Stimulated activated CD4-positive, alpha-beta T cell treated with anti-CD3 and anti-CD28 coated beads, Interleukin-2, amount 100 ng/mL, for 4 hours (primary cell): ENCODE results near the gene PLCH2.

ENCODE experiments used
- DNase-seq: peaks from one replicate; pipeline ENCODE4 v3.0.0-alpha.2; 2020; ENCODE audit warnings: low read depth

PLCH2 gene

DNA sequence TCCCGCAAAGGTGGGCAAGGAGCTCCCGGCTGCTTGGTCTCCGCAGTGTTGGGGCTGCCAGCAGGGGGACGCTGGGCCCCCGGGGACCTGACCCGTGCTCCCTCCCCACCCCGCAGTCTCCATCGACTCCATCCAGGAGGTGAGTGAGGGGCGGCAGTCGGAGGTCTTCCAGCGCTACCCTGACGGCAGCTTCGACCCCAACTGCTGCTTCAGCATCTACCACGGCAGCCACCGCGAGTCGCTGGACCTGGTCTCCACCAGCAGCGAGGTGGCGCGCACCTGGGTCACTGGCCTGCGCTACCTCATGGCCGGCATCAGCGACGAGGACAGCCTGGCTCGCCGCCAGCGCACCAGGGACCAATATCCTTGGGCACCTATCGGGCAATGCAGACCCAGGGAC lies 3.5 kb downstream of the PLCH2 start:
- DNase-seq, result no peak

DNA sequence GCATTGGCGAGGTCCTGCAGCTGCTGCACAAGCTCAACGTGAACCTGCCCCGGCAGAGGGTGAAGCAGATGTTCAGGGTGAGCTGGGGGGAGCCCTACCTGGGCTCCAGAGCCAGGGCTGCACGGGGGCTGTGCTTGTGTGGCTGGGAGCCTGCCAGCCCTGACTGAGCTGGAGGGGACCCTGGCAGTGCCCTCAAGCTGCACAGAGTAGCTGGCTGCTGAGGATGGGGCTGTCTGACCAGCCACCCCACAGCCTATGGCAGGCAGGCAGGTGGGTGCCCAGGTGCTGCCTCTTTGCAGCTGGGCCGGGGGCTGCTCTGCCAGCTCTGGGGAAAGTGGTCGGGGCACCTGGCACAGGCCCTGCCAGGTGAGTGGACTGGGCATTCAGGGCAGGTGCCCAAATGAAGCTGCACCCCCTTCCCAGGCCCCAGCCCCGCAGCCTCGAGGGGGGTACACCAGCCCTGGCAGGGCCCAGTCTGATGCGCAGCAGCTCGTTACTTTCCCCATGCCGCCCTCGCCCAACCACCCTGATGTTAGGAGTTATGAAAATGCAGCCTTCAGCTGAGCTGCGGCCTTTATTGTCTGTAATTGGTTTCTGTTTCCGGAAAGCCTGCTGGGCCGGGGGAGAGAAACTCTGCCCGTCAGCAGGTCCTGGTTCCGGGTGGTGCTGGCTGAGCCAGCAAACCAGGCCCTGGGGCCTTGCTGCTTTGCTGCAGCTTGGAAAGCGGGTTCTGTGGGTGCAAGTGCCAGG lies 4.3 kb downstream of the PLCH2 start:
- DNase-seq, result no peak

DNA sequence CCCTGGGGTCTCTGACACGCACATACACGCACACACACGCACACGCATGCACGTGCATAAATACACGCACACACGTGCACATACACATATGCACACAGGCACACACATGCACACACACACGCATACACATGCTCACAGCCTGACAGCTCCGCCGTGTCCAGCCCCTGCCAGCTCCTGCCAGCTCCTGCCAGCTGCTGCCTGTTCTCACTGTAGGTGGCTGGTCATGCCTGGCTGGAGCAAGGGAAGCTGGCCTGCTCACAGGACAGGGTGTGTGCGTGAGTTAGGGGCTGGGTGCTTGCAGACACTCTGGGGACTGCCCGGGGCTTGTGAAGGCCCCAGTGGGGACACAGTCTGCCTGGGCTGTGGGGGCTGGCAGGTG lies 4.9 kb downstream of the PLCH2 start:
- DNase-seq, result no peak

DNA sequence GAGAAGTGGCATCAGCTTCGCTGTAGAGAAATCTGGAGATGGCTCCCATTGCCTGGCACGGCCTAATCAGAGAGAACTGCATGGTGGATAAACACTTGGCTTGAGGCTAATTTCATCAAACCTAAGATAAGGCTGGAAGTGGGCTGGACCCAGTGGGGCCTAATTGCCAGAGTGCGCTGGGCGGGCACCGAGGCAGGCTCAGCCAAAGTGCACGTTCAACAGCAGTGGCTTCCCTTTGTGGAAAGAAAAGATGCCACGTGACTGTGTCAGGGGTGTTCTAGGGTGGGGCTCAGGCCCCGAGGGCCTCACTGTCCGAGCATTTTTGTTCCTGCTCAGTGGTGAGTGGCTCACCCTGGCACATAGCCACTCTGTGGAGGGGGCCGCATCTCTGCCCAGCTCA lies 5.8 kb downstream of the PLCH2 start:
- DNase-seq, result no peak

DNA sequence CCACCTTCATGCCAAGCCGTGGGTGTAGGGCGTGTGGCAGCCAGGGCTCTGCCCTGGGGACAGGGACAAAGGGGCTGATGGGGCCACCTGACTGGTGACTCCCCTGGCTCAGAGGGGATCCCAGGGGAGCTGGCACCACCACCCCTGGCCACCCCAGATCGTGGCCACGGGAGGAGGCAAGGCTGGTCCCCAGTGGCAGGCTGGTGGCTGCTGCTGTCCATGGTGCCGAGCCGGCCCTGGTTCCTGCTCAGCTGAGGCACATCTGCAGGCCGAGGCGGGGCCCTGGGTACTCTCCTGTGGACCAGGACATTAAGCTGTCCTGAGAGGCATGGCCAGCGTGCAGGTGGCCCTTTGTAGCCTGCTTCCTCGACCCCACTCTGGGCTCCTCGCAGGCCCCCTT lies 6.5 kb downstream of the PLCH2 start:
- DNase-seq, result no peak

DNA sequence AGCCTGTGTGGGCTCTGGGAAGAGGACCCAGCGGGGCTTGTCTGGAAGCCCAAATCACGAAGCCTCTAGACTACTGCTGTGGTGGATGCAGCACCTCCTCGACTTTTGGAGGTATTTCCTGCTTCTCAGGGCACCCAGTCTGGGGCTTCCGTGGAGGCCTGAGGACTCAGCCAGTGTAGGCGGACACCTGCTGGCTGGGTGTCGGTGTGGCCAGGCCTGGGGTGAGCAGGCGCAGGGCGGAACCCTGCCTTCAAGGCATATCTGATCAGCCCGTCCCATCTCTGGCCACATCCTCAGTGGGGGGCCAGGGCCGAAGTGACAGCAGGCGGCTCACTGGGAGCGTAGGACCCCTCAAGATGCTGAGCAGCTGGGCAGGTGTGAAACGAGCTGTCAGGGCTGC lies 6.9 kb downstream of the PLCH2 start:
- DNase-seq, result no peak

DNA sequence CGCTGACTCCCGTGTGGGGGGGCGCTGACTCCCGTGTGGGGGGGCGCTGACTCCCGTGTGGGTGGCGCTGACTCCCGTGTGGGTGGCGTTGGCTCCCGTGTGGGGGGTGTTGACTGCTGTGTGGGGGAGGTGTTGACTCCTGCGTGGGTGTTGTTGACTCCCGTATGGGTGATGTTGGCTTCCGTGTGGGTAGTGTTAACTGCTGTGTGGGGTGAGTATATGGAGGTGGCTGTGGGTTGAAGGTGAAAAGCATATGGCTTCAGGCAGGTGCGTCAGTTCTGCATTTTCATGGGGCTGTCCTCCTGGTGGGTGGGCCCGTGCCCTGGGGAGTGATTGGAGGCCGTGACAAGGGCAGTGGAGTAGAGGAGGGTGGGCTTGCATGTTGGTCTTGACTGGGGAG lies 7.9 kb downstream of the PLCH2 start:
- DNase-seq, result no peak

DNA sequence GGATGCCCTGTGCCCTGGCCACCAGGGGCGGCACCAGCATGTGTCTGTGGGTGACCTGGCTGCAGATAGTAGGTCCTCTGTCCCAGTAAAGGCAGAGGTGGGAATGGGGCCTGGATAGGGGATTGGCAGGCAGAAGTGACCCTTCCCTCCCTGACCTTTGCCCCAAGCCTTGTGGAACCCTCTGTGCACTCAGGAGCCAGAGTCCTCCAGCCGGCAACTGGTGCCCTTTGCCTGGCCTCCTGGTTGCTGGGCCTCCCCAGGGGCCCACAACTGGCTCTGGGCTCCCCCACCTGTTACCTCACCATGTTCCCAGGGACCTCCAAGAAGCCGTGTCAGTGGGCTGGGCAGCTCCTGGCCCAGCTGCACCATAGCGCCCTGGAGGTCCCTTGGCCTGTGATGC lies 10.0 kb downstream of the PLCH2 start:
- no peak for DNase-seq

DNA sequence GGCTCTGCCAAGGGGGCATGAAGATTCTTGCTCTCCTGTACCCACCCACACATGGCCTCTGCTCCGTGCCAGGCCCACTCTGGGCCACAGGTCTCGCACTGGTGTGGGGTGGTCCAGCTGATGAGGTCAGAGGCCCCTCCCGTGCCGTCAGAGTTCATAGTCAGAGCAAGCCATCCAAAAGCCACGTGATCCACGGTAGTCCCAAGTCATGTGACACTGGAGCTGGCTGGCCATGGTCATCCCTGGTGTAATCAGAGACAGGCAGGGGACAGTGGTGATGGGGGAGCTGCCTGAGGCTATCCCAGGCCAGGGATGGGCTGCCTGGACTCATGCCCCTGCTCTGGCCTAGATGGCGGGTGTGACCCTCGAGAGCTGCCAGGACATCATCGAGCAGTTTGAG lies 10.5 kb downstream of the PLCH2 start:
- no peak for DNase-seq

DNA sequence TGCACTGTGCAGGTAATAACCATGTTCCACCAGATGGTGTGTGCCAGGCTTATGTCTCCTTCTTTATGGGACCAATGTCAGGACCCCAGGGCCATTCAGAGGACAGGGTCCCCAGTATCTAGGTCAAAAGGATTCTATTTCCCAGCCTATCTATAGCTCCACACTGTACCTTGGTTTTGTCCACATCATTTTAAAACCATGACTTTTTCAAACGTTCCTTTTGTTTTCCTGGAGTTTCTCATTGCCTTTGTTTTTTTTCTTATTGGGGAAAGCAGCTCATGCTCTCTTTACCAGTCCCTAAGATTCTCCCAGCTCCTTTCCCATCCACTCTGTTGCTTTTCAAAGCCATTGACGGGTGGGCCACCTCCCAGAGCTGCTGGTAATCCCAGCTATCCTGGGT lies 12.6 kb downstream of the PLCH2 start:
- no peak for DNase-seq

DNA sequence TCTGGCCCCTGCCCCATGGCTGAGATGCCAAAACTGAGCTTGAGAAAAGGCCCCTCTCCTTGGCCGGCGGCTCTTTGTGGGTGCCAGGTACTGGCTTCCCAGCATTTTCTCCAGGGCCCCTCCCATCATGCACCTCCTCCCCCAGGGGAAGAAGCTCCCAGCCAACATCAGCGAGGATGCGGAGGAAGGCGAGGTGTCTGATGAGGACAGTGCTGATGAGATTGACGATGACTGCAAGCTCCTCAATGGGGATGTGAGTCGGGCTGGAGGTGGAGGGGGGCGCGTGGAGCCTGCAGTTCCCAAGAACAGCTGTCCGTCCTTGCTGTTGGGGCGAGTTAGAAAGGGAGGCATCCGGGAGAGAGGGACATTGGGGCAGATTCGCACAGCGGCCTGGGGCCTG lies 13.5 kb downstream of the PLCH2 start:
- no peak for DNase-seq

DNA sequence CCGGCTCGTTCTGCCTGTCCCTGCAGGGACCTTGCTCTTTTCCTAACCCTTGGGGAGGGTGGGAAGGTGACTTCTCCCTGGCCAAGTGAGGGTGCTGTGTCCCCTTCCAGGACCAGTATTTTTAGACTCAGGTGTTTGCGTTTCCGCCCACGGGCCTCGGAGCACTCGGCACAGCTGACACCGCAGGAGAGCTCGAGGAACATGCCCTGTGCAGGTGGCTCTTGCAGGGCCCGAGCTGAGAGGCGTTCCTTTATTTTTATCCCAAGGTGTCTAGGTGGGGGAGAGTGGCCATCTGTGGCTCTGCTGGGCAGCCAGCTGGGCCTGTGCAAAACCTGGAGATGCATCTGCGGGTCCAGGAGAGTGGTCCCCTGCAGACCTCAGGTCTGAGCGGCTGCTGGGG lies 16.0 kb downstream of the PLCH2 start:
- DNase-seq, result no peak

DNA sequence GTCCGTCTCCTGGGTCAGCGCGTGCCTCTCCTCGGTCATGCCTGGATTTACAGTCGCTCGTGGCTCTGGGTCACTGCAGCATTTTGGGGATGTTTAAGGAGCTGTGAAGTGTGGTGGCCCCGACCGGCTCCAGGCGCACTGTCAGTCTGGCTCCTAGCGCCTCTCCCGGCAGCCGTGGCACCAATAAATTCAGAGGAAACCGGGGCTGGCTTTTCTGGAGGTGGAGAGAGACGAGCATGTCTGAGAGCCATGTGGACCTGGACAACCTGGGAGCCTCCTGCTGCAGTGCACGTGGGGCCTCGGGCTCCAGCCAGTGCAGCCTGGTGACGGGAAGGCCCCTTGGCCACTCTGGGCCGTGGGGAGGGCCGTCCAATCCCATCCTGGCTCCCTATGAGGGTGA lies 17.1 kb downstream of the PLCH2 start:
- no peak for DNase-seq

DNA sequence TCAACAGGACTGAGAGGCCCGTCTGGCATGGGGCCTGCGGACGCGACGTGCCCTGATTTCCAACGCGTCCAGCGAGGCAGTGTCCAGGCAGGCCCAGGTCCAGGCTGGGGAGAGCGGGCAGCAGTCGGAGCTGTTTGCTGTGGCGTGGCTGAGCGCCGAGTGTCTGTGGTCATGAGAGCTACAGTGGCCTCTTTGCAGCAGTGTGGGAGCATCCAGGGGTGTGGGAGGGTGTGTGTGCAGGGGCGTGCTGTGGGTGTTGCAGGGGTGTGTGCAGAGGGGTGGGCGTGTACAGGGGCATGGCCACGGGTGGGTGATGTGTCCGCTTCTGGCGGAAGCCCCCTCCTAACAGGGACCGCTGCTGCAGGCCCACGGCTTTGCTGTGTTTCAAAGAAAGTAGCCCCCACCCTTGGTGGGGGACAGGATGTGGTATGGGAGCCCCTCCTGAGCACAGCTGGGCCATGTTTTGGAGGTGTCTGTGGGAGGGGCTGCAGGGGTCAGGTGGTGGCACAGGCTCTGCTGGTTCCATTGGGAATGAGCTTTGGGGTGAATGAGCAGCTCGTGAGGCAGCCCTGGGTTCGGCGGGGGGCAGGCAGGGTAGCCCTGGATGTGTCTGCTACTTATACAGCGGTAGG lies 17.7 kb downstream of the PLCH2 start:
- no peak for DNase-seq

DNA sequence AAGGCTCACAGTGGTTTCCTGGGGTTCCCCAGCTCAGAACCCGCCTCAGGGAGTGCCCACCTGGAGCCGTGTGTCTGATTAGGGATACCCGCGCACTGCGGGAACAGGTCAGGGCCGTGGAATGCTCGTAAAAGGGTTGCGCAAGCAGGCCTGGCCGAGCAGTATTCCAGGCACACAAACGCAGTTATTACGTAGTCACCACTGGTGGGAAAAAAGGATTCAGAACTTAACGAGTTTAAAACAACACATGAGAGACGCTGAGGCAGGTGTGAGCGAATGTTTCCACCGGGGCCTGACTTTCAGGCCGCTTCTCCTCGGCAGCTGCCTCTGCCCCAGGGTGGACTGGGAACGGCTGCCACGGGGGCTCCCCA lies 18.2 kb downstream of the PLCH2 start:
- no peak for DNase-seq

DNA sequence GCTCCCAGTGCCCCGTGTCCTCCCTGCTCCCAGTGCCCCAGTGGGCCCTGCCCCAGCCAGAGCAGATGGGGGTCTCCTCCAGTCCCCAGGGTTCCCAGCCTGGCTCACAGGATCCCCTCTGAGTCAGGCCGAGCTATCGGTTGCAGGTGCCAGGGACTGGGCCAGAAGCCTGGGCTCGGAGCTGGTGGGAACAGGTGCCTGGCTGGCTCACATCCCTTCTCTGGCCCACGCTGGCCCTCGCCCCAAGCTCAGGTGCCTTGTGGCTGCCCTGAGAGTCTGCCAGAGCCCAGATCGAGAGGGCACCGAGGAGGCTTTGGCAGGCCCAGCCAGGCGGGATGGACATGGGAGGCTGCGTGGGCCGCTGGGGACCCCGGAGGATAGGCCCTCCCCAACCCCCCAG lies 18.9 kb downstream of the PLCH2 start:
- no peak for DNase-seq

DNA sequence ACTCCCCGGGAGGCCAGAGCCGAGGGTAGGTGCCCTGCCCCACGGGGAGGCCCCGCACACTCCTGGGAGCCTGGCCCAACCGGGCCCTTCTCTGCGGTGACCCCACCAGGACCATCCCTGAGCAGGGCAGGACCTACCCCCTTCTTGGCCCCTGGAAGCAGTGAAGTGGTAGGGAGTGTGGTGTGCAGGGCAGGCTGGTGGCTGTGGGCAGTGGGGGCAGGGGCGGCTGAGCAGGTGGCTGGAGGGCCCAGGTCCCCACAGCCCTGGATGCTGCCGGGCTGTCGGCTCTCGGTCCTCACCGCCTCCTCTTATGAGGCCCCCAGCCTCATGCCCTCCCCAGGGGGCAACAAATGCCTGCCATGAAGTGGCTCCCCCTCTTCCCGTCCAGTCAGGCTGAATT lies 19.5 kb downstream of the PLCH2 start:
- DNase-seq, result no peak

DNA sequence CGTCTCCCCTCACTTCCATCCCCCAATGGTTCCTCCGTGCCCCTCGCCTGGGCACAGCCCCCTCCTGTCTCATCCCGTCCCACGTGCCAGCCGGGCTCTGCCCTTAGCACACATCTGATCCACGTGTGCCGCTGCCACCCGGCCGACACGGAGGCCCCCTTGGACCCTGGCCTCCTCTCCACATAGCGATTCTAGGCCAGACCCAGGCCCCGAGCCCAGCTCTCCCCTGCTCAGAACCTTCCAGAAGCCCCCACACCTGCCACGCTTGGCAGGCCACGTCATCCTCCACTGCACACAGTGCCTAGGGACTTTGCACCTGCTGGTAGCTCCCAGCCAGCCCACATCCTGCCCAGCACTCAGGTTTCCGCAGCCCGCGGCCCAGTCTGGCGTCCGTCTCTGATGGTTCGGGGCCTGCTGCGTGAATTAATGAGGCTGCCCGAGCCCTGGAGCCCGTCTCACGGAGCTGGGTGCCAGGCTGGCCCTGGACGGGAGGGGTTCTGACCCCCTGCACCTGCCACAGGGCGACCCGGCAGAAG lies 20.1 kb downstream of the PLCH2 start:
- DNase-seq, result no peak

DNA sequence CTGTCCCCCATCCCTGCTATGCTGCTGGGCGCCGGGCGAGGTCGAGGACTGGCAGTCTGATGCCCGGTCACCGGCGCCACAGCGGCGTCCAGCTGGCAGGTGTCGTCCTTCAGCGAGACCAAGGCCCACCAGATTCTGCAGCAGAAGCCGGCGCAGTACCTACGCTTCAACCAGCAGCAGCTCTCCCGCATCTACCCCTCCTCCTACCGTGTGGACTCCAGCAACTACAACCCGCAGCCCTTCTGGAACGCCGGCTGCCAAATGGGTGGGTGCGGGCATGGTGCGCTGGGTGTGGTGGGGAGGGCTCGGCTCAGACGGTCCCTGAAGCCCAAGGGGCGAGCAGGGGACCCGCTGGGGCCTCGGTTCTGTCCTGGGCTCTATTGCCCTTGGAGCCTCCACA lies 20.7 kb downstream of the PLCH2 start:
- no peak for DNase-seq

DNA sequence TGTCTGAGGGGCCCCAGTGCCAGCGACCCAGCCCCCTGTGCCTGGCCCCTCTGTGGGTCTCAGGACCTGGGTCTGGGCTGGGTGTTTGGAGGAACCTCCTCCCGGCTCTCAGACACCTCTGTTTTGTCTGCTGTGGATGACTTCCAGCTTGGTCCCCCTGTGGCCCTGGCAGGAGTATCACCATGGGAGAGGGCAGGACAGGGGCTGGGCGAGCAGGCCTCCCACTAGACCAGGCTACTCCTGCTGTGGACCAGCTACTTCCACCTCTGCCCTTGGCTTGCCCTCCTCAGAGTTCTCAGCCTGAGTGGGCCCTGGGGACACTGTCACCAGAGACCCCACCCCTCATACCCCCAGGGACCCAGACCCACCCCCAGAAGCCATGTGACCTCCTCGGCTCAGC lies 21.8 kb downstream of the PLCH2 start:
- DNase-seq, result no peak

DNA sequence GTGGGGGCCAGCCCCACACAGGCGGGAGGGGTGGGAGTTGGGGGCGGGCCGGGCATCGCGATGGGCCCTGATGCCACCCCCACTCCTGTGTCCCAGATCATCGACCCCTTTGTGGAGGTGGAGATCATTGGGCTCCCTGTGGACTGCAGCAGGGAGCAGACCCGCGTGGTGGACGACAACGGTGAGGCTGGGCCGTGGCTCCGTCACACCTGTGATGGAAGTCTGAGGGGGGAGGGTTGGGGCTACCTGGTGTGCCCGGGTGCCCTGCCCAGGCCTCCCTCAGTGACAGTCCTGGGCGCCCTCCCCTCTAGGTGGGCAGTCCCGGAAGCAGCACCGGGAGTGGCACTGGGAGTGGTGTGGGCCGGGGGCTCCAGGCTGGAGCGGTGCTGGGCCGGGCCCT lies 22.6 kb downstream of the PLCH2 start:
- no peak for DNase-seq

DNA sequence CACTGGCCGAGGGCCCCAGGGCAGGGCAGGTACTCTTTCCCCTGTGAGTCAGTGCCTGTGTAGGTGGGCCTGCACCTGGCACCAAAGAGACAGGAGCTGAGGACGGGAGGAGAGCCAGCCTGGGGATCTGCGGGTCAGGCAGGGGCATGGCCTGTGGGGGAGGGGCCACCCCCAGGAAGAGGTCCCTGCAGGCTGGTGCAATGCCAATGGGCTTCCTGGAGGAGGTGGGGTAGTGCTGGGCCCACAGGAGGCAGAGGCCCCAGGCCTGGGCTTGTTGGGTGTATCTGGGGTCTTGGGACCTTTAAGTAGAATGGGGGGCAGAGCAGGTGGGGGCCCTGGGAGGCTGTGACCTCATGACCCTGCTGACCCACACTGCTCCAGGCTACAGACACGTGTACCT lies 23.2 kb downstream of the PLCH2 start:
- DNase-seq, result no peak

DNA sequence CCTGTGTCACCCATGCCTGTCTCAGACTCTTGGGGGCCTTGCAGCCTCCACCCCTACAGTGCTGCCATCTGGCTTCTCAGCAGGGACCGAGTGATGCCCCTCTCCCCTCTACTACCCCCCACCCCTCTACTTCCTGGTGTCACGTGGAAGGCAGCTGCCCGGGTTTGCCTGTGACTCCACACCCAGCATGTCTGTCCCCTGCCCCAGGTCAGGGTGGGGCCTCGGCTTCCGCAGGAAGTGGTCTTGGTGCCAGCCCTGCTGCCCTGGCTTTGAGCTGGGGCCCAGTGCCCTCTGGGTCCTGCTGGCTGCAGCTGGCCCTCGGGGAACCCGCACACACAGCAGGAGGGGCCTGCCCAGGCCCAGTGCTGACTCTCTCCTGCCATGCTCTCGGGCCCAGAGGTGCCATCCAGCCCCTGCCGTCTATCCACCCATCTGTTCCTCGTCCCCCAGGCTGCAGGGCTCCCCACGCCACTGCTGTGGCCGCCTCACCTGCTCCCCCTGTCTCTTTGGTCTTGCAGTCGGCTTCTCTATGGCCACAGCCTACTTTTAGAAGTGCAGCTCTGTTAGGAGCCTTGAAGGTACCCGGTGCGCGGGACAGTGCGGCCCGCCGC lies 24.0 kb downstream of the PLCH2 start:
- DNase-seq, result no peak
